D341Med (cell line): Measurements from ENCODE around the gene GLRX2.
"Not testable (repeated sequence)": the region's sequence is repeated elsewhere in the genome, so short reads cannot be mapped to it uniquely, and the experiment has no call there.

Experiments used
- DNase-seq: peaks from one replicate; pipeline ENCODE4 v3.0.0; 2012; ENCODE audit warnings: low spot score

The GLRX2 gene, protein sequence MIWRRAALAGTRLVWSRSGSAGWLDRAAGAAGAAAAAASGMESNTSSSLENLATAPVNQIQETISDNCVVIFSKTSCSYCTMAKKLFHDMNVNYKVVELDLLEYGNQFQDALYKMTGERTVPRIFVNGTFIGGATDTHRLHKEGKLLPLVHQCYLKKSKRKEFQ

DNA sequence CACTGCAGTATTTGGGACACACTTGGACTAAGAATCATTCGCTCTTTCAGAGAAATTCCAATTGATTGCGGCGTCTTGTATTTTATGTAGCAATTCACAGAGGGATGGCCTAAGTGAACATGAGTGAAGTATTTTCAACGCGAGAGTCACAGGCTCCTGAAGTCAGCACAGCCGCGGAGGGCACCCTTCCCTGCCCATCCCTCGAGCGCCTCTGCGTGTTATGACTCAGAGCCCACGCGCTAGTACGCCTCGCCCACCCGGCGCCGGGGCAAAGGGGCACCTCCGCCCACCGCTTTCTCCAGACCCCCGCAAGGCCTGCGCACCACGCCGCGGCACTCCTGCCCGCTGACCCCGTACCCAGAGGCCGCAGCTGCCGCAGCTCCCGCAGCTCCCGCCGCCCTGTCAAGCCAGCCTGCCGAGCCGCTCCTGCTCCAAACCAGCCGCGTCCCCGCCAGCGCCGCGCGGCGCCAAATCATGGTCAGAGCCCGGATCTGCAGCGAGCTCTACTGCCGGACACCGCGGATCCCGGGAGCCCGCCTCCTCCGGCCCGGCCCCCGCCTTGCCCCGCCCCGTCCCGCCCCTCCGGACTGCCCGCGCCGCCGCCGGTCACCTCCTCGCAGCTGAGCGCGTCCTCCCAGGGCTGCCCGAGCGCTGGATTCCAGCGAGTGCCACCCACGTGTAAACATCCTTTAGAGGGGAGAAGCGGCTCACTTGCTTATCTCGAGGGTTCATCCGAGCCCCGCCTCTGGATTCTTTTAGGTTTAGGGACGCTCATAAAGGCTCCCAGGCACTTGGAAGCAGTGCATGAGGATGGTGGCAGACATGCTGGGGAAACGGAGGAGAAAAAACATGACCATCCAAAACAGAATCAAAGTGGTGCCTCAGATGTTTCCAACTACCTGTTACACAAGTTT lies at the start of gene GLRX2:
Gene GLRX2, minus strand, starts transcription at position 508 of the 914 bp plus-strand sequence. Its CDS starts 32 bp downstream, at position 476.
- DNase-seq = peak; percentile 93

DNA sequence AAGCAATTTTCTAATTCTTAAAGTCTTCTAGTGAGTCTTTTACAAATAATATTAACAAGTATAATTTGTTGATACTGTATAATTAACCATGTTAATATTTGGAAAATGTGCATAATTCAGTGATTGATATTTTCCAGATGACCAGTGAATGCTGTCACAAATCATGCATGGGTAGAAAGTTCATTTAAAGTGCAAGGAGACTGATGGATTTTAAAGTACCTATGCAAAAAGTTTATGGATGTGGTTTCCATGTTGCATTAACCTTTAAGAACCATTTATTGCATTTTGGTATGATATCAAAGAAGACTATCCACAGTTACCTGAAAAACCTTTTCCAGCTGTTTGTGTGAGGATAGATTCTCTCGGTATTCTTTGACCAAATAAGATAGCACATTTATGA lies 39.8 kb upstream of the GLRX2 start:
- no peak for DNase-seq

DNA sequence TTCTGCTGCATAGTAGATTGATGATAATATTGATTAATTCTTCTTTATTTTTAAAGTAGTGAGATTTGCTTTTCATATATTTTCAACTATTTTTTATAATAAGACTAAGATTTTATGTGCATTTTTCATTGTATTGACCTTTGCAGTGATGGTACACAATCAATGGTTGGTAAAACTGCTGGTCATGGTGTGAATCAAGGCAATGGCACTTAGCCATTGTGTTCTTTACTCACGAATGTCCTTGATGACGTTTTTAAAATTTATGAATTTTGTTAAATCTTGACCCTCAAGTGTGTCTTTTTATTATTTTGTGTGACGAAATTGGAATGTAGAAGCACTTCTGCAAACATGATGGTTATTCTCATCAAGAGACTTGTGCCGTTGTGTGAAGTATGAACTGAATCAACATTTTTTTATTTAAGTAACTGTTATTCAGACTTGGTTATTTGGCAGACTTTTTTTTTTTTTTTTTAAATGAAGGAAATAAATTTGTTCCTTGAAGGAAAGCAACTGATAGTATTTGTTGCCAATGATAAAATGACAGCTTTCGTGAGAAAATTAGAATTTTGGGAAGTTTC lies 39.2 kb upstream of the GLRX2 start:
- no peak for DNase-seq

DNA sequence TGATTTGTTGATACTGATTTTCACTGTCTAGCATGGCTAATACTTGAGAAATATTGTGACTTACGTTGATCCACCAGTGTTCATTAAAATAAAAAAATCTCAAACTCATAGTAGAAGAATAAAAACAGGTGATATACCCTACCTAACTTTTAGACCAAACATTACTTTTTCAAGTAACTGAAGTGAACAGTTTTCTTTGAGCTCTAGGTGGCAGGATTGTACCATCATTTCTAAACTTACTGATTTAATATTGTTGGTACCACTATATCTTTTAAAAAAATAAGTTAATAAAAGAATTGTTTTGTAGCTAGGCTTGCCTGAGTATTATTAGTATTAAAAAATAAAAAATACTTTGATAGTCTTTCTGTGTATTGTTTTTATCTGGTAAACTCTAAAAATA lies 38.1 kb upstream of the GLRX2 start:
- no peak for DNase-seq

DNA sequence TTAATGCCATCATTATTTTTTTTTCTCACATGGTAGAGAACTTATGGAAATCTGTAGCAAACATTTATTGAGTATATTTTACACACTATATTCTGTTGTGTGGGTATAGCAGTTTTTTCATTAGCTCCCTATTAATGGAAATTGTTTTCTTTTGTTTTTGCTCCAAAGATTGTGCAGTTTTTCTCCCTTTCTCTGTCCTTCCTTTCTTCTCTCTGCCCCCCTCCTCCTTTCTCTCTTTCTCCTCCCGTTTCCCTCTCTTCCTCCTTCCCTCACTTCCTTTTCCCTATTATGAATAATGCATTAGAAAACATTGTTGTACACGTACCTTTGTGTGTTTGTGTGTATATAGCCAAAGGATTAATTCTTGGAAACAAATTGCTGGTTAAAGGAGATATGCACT lies 37.2 kb upstream of the GLRX2 start:
- DNase-seq = no peak

DNA sequence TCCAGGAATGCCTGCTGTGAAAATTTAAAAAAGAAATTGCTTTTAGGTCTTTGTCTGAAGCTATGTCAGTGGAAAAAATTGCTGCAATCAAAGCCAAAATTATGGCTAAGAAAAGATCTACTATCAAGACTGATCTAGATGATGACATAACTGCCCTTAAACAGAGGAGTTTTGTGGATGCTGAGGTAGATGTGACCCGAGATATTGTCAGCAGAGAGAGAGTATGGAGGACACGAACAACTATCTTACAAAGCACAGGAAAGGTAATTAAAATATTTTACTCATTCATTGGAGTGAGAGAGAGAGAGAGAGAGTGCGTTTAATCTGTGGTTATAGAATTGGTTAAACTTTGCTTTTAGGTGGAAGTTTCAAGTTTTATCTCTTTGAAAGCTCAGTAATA lies 36.6 kb upstream of the GLRX2 start:
- no peak for DNase-seq

DNA sequence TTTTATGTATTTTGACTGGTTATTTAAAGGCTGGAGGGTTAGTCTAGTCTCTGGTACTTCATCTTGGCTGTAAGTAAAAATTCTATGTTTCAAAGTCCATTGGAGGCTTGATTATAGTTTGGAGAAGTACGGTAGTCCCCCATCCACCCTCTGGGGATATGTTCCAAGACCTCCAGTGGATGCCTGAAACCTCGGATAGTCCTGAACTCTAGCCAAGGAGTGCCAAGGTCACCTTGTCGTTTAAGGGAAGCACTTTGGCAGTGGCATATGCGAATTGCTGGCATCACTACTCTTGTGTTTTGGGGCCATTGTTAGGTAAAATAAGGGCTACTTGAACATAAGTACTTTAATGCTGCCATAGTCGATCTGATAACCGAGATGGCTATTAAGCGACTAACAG lies 35.0 kb upstream of the GLRX2 start:
- DNase-seq = no peak

DNA sequence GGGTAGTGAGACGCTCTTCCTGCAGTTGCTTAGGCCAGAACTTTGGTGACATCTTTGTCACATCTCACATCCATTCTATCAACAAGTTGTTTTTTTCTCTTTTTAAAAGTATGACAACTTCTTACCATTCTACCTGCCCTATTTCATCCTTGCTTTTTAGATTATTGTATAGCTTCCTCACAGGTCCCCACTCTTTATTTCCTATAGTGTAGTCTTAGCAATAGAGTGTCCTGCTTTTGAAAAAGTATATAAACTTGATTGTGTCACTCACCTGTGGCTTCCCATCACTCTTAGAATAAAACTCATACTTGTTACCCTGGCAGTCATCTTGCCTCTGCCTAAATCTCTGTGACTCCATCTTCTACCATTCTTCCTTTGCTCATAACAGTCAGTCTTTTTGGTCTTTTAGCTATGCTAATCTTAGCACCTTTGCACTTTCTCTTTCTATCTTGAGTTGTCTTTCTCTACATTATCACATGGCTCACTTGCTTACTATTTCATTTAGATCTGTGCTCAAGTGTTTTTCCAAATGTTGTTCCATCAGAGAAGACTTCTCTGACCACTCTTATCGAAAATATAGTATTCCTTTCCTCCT lies 26.1 kb upstream of the GLRX2 start:
- no peak for DNase-seq

DNA sequence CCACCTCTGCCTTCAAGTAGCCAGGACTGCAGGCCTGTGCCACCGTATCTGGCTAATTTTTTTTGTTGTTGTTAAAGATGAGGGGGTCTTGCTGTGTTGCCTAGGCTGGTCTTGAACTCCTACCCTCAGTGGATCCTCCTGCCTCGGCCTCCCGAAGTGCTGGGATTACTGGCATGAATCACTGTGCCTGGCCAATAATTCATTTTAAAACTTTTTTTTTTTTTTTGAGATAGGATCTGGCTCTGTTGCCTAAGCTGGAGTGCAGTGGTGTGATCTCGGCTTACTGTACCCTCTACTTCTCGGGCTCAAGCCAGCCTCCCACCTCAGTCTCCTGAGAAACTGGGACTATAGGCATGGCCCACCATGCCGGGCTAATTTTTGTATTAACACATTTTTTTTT lies 20.2 kb upstream of the GLRX2 start:
- DNase-seq = no peak

DNA sequence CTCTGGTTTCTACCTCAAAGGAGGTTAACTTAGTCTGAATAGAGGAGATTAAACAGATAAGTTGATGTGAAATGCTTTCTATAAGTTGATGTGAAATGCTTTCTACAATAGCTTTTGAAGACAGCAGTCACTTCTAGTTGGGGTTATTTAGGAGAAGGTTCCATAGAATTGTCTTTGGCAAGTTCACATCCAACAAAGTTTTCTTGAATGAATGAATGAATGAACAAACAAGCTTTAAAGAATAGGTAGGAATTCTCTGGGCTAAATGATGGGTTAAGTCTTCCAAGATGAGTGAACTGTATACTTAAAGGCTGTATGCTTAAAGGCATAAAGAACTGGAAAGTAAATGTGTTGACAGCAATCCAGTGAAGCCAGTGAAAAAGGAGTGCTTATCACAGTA lies 18.5 kb upstream of the GLRX2 start:
- no peak for DNase-seq

DNA sequence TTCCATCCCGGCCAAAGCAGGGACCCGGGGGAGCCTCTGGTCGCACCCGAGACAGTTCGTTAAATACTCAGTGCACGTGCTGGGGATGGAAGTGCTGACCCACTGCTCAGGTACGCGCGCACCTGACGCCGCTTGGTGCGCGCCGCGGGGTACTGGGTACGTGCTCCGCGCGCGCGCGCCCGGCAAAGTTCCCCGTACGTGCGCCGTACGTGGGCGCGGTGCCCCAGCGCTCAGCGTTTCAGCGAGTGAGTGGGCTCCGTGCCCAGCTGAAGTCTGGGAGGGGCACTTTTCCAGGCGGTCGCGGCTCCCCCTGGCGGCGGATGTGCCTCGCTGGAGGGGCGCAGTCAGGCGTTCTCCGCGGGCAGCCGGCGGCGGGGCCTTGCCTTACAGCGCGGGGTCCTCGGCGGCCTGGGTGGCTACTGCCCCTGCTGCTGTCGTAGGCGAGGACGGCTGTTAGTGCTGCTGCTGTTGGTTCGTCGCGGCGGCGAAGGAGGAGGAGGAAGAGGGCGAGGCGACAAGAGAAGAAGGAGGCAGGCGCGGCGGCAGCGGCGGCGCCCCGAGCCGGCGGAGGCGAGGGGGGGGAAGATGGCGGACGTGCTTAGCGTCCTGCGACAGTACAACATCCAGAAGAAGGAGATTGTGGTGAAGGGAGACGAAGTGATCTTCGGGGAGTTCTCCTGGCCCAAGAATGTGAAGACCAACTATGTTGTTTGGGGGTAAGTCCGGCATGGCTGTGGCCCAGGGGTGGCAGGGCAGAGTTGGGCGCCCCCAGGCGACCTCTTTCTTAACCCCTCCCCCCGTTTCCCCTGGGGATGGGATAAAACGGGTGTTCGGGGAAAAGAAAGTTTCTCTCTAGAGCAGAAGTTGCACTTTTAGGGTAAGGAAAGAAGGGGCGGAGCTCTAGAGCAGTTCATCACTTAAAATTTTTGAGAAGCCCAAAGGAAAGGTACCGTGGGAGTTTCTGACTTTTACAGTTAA lies 16.7 kb upstream of the GLRX2 start, which contains the start of gene CDC73:
Gene CDC73, plus strand, starts transcription at position 416 of the 978 bp plus-strand sequence. Its CDS starts 170 bp downstream, at position 586.
- peak; percentile 99 for DNase-seq

DNA sequence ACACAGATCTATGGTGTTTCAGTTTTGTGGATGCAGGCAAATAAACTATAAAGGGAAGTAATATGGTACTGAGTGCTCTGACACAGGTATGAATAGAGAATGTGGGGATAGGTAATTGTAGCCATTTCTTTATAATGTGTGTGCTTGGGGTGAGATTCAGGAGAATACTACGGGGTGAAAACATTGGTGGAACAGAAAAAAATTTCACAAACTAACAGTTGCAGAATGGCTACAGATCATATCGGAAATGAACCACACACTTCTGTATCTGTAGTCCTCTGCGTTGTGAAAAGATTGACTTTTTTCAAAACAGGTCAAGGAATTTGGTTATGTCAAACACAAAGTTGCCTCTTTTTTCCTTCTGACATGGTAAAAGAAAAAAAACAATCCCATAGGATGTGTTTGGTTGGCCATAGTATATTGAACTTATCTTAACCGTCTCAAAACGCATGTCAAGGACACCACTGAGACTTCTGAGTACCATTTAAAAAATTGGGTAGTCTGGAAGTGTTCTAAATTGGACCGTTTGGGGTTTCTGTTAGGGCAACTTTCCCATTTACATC lies 15.5 kb upstream of the GLRX2 start:
- DNase-seq = no peak

DNA sequence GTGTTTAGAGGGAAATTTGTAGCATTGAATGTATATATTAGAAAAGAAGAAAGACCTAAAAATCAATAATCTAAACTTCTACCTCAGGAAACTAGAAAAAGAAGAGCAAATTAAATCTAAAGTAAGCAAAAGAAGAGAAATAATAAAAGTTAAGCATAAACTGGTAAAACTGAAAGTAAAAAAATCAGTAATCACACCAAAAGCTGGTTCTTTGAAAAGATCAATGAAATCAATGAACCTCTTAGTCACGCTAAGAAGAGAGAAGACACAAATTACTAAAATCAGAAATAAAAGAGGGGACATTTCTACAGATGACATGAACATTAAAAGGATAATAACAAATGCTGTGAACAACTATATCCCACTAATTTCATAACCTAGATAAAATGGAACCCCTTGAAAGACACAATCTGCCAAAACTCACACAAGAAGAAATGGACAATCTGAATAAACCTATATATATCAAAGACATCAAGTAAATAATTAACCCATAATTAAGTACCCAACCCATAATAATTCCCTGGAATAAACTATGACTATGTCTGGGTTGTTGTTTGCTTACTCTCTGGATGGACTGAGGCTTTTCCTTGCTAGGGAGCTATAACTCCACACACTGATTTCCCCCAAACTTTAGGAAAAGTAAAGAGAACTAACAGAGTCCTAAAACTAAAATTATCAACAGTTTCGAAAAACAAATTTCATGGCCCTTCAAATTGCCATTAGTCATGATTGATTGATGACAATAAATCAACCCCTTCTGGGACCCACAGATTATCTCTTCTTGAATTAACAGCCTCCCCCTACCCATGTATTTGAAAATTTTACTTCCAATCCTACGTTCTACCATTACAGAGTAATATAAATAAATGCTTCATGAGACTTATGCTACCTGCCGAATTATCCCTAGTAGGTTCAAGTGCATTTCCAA lies 13.9 kb upstream of the GLRX2 start:
- no peak for DNase-seq

DNA sequence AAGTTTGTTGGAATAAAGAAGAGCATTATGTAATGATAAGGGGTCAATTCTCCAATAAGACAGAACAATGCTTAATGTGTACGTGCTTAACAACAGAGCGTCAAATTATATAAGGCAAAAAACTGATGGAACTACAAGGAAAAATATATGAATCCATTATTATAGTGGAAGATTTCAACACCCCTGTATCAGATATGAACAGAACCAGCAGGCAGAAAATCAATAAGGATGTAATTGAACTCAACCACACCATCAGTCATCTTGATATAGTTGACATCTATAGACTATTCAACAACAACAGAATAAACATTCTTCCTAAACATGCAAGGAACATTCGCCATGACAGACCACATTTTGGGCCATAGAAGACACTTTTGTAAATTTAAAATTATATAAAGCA lies 13.0 kb upstream of the GLRX2 start:
- no peak for DNase-seq

DNA sequence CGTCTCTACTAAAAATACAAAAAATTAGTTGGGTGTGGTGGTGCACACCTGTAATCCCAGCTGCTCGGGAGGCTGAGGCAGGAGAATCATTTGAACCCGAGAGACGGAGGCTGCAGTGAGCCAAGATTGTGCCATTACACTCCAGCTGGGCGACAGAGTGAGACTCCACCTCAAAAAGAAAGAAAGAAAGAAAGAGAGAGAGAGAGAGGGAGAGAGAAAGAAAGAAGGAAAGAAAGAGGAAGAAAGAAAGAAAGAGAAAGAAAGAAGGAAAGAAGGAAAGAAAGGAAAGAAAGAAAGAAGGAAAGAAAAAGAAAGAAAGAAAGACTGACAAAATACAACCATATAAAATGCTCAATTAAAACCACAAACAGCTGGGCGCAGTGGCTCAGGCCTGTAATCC lies 12.0 kb upstream of the GLRX2 start:
- DNase-seq = not testable (repeated sequence)

DNA sequence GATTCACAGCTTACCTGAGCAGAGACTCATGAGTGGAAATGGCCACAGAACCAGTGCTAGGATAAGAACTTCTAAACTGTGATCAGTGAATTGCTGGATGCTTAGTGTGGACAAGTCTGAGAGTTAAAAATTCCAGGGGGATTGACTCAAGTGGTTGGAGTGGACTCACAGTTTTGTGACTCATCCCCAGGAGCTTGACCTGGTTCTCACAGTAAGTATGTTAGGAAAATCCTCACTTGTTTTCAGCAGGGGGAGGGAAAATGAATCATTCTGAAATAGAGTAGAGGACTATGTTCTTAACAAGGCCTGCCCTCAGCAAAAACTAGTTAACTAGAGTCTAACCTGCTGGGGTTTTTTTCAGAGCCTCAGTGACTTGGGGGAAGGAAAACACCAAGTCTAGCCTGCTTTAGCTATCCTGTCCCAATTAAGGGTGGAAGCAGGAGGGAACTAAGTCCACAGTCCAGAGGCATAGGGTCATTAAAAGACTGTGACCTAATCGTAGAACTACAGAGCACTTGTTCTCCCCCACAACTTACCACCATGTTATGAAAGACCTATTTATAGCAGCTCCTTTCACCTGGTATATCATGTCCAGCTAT lies 10.5 kb upstream of the GLRX2 start:
- no peak for DNase-seq

DNA sequence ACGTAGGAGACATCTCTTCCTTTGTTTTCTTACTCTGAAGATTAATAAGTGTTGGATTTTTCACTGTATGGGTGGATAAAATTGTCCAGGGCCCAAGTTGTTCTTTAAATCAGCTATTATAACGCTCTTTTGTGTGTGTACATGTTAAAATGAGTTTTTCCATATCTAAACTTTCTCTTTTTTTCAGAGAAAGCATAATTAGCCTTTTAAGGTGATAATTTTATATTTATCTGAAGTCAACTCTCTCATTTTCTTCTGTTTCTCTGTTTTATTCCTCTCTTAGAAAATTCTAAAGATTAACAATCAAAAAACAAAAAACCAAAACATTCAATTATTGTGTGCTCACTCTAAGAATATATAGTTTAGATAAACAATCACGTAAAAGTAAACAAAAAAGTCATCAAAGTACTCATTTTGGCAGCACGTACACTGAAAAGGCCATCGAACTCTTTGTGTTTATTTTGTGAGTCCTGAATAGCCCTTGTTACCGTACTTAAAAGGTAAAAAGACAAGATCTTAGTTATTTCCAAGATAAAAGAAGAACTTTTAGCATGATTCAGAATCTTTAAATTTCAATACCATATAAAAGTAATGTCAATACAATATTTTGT lies 9.4 kb upstream of the GLRX2 start:
- no peak for DNase-seq

DNA sequence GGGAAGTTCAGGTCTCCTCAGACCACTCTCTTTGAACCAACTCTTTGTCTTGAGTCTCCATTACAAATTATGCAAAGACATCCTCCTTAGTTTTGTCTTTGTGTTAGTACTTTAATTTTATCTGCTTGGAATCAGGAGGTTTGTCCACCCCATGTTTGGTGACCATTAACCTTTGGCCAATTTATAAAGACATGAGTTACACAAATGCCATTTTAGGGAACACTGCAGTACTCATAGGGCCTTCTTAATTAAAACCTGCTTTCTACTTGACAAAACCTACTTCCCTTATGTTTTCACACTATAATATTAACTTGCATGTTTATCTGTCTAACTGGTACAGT lies 8.7 kb upstream of the GLRX2 start:
- DNase-seq = no peak

DNA sequence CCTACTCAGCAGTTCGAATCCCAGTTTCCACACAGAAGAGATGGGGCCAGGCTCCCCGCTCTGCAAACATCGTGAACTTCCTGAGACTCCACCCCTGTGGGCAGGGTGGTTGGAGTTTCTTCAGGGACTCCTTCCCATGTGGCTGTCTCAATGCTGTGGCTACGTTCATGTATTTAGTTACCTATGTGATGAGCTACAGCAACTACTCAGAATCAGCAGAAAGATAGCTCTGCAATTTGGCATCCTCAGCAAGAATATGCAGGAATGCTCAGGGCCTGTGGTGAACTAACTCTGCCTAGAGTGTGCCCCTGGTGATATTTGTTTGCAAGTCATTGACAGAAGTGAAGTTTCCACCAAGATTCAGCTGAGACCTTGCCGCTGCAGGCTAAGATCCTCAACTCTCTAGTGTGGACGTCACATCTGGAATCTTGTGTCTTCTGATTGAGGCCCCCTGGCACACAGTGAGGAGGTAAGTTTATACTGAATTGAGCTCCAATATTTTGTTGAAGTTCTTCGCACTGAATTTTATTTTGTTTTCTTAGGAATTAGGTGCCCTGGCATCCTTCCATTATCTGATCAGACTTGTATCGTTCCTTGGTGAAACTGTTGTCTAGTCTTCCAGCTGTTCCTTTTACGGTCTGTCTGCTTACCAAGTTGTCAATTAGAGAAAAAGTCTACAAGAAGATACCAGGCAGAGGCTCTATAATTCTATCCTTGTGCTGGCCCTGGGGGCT lies 8.2 kb upstream of the GLRX2 start:
- DNase-seq = no peak
